ENCODE measurements around the gene LYPD3. TPM values are rescaled to one million over a fixed set of nuclear protein-coding genes. Genes with fewer than 3 reads are reported as not detected.
A peak's percentile ranks its signal among the peaks of the same experiment; 100 is the strongest.

LYPD3 gene
- total and polyA plus RNA-seq, 8 donors, result 0.20 to 1.7 (median 0.36) TPM

DNA sequence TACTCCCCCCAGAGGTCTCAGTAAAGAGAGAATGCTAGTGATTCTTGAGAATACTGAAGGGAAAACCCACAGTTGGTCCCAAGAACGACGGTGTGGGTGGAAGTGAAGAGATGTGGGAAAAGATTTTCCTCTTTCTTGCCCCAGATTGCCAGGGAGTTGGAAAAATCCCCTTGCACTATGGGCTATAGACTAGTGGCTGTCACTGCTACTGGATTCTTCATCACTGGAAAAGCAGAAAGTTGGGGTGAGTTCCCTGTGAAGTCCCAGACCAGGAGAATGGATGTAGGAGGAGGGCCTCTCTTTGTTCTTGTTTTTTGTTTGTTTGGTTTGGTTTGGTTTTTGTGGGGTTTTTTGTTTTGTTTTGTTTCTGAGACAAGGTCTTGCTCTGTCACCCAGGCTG, 11.4 kb downstream of the LYPD3 start:
- H3K4me1 ChIP-seq, result no peaks in the 10 kb centered on the region
- 69 to 74% methylated on average over 2 of the region's 2 CpGs for WGBS, 2 donors
- ATAC-seq (no peak), DNase-seq (no peak), FAIRE-seq (no peak)
- no peaks in the 10 kb centered on the region for H3K9me3 ChIP-seq
- H3K4me3 ChIP-seq, result no peak overlapping the region
- no peaks in the 10 kb centered on the region for H3K36me3 ChIP-seq
- no peaks in the 10 kb centered on the region for H3K27me3 ChIP-seq
- H3K27ac ChIP-seq, result no peak overlapping the region
- TF ChIP-seq, protein P1, sequence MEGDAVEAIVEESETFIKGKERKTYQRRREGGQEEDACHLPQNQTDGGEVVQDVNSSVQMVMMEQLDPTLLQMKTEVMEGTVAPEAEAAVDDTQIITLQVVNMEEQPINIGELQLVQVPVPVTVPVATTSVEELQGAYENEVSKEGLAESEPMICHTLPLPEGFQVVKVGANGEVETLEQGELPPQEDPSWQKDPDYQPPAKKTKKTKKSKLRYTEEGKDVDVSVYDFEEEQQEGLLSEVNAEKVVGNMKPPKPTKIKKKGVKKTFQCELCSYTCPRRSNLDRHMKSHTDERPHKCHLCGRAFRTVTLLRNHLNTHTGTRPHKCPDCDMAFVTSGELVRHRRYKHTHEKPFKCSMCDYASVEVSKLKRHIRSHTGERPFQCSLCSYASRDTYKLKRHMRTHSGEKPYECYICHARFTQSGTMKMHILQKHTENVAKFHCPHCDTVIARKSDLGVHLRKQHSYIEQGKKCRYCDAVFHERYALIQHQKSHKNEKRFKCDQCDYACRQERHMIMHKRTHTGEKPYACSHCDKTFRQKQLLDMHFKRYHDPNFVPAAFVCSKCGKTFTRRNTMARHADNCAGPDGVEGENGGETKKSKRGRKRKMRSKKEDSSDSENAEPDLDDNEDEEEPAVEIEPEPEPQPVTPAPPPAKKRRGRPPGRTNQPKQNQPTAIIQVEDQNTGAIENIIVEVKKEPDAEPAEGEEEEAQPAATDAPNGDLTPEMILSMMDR (IDR thresholded peaks at IDR 0.05), result no peak
- intact Hi-C loops (cut with DNase I), result no loop called here

DNA sequence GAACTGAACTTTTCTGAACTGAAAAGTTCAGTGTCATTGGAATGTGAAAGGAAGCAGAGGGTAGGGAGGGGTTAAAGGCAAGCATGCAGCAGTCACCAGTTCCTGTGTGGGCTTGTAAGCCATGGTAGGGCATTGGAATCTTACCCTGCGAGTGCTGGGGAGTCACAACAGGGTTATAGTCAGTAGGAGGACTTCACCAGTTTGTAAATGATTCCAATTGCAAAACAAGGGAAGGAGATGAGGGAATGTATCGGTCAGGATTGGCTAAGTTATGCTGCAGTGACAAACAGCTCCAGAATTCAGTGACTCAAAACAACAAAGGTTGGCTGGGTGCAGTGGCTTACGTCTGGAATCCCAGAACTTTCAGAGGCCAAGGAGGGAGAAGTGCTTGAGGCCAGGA, 12.8 kb downstream of the LYPD3 start:
- FAIRE-seq (no peak), DNase-seq (no peak), ATAC-seq (no peak)
- no peaks in the 10 kb centered on the region for H3K9me3 ChIP-seq
- H3K27me3 ChIP-seq, result no peaks in the 10 kb centered on the region
- 59 to 66% methylated on average over 3 of the region's 3 CpGs for WGBS, 2 donors
- TF ChIP-seq, protein P1 (IDR thresholded peaks at IDR 0.05), result no peak
- H3K27ac ChIP-seq, result no peak overlapping the region
- H3K4me3 ChIP-seq, result no peak overlapping the region
- no peaks in the 10 kb centered on the region for H3K36me3 ChIP-seq
- H3K4me1 ChIP-seq, result no peaks in the 10 kb centered on the region
- intact Hi-C loops (cut with DNase I), result no loop called here

DNA sequence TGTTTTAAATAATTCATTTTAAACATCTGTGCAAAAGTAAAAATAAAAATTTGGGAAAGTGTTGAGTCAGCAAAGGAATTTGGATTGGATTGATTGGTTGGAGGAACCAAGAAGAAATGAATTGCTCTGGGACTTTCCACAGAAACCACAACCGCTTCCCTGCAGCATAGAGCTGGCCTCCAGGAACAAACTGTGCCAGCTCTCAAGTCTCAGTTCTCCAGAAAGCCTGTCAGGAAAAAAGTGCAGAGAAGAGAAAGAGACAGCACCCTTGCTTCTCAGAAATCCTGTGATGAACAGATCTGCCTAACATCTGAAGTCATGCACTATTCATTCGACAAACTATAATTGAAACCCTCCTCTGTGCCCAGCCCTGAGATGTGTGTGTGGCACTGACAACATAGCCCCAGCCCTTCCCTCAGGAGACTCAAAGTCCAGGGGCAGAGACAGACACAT, 14.8 kb downstream of the LYPD3 start:
- H3K27ac ChIP-seq, result no peak overlapping the region

DNA sequence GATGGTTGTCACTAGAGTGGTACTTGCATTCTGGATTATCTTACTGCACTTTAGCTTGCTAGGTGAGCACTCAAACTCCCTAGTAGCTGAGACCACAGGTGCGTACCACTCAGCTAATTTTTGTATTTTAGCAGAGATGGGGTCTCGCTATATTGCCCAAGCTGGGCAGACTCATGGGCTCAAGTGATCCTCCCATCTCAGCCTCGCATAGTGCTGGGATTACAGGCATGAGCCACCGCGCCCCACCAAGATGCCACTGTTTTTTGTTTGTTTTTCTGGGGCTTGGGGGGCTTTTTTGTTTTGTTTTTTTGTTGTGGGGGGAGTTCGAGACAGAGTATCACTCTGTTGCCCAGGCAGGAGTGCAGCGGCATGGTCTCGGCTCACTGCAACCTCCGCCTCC, 17.8 kb downstream of the LYPD3 start:
- Histone ChIP-seq H3K4me1 (no peaks in the 10 kb centered on the region), H3K9me3 (no peaks in the 10 kb centered on the region), H3K4me3 (no peak overlapping the region), H3K36me3 (no peaks in the 10 kb centered on the region), H3K27me3 (no peaks in the 10 kb centered on the region), H3K27ac (no peak overlapping the region)
- TF ChIP-seq, protein P1 (IDR thresholded peaks at IDR 0.05), result no peak
- intact Hi-C loops (cut with DNase I), result loop anchor here (5.0 to 10.0 kb wide), 3 partner anchors 70 to 207 kb away; no protein-coding TSS in a partner anchor
- WGBS, 2 donors, result 79 to 88% methylated on average over 9 of the region's 9 CpGs
- DNase-seq (no peak), ATAC-seq (no peak), FAIRE-seq (no peak)

More for the DNA sequence above, 14.8 kb downstream of the LYPD3 start:
- Histone ChIP-seq H3K4me1 (no peaks in the 10 kb centered on the region), H3K27me3 (no peaks in the 10 kb centered on the region), H3K9me3 (no peaks in the 10 kb centered on the region), H3K4me3 (no peak overlapping the region), H3K36me3 (no peaks in the 10 kb centered on the region)
- FAIRE-seq, result no peak
- WGBS, 2 donors, result 68 to 73% methylated on average over 2 of the region's 2 CpGs
- peak in 2 of 4 donors; percentile 33 to 67 for ATAC-seq
- TF ChIP-seq, protein P1 (IDR thresholded peaks at IDR 0.05), result no peak
- DNase-seq, result no peak
- intact Hi-C loops (cut with DNase I), result no loop called here

DNA sequence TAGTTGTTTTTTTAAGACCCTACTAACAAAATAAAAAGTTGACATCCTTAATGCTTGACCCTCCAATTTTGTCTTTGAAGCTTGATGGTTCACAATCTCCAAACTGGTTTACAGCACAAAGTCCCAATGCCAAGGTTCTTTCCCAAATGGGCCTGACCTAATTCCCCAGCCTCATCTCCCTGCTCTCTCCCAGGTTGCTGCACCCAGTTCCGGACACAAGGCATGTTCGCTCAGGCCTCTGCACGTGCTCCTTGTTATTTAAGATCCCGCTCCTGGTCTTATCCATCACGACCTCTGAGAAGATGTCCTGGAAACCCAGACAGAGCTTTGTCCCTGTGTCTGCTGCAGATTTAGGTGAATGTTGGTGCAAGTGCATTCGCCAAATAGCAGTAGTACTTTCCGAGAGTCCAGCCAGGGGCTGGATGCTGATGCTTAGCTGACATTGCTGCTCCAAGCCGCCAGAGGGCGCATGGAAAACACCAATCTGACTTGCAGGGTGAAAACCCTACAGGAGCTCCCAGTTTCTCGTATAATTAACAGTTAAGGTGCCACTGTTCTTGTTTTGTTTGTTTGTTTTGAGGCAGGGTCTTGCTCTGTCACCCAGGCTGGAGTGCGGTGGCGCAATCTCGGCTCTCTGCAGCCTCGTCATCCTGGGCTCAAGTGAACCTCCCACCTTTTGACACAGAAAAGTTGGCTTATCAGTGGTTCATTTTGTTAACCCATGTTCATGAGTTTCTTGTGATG, 18.5 kb downstream of the LYPD3 start:
- H3K9me3 ChIP-seq, result no peaks in the 10 kb centered on the region
- DNase-seq (peak; percentile 55 to 90 (median 80)), FAIRE-seq (no peak), ATAC-seq (peak; percentile 90 to 98 (median 95))
- H3K27me3 ChIP-seq, result no peaks in the 10 kb centered on the region
- intact Hi-C loops (cut with DNase I), result loop anchor here (5.0 to 10.0 kb wide), 3 partner anchors 70 to 208 kb away; no protein-coding TSS in a partner anchor
- no peak overlapping the region for H3K4me3 ChIP-seq
- no peaks in the 10 kb centered on the region for H3K4me1 ChIP-seq
- no peak overlapping the region for H3K27ac ChIP-seq
- H3K36me3 ChIP-seq, result no peaks in the 10 kb centered on the region
- TF ChIP-seq, protein P1 (IDR thresholded peaks at IDR 0.05), result peak; percentile 87 to 96 (median 92)
- 23 to 24% methylated on average over 14 of the region's 14 CpGs for WGBS, 2 donors
